Measurements from ENCODE around the gene TOPBP1. TPM values are rescaled to one million over a fixed set of nuclear protein-coding genes. Genes with fewer than 3 reads are reported as not detected.

TOPBP1 gene
- total and polyA plus RNA-seq, 2 experiments from 2014 or later = 15.8 to 42.2 TPM

DNA sequence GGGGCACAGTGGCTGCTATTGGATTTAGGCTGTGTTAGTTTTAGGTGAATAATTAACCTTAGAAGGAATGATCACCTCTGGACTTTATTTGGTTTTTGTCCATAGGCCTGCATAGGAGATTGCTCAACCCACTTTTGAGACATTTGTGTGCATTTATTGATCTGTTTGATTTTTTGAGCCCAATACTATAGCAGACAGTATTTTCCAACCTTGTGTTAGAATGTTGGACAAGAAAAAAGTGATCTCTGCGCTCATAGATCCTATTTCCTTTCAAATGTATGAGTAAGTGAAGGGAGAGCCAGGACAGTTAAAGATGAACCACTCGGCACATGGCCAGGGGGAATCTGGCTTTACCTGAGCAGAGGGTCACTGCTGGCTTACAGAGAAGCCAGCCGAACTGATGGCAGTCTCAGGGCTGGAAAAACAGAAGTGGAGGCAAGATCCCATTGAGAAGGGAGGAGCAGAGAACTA, 8.8 kb upstream of the TOPBP1 start (continued):
- no peak for TF ChIP-seq NANOG (IDR thresholded peaks at IDR 0.05; ENCODE audit: borderline replicate concordance)

DNA sequence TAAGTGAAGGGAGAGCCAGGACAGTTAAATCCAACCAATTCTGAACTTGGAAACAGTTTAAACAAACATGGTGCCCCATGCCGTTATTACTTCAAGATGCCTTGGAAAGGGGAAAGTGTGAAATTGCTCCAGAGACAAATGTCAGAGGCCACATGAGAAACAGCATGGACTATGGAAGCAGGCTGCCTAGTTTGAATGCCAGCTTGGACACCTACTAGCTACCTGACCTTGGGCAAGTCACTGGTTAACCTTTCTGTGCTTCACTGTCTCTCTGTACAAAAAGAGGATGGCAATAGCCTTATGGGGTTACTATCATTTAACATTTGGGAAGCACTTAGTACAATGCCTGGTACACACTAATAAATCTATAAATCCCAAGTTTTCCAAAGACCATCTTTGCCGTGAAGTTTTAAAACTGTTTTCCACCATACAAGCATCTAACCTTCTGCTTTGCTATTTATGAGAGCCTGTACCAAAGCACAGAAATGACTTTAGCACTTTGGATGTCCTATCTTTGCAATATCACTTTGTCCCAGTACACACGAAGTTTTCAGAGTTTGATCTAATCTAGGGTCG, 8.3 kb upstream of the TOPBP1 start:
- Mint-ChIP-seq H3K27me3 (ENCODE audit: insufficient read depth, low read depth, poor library complexity) (peaks cover 20% of the 10 kb centered on the region), H3K9me3 (no peaks in the 10 kb centered on the region), H3K4me3 (no peak overlapping the region), H3K4me1 (peaks cover 5% of the 10 kb centered on the region; the same call in 2 of the 3 replicates), H3K27ac (no peak overlapping the region), H3K36me3 (ENCODE audit: low read depth) (no peaks in the 10 kb centered on the region)
- Histone ChIP-seq H3F3A (replicated peaks; ENCODE audit: low read depth) (no peaks in the 10 kb centered on the region), H4K20me1 (replicated peaks; ENCODE audit: insufficient read depth) (no peaks in the 10 kb centered on the region), H3K36me3 (ENCODE audit: insufficient read depth) (no peaks in the 10 kb centered on the region), H3K4me3 (no peak overlapping the region), H3K9me2 (ENCODE audit: insufficient read depth) (no peaks in the 10 kb centered on the region), H3K27ac (ENCODE audit: low read depth) (no peak overlapping the region), H2AFZ (no peak overlapping the region), H3K79me2 (replicated peaks; ENCODE audit: insufficient read depth) (no peaks in the 10 kb centered on the region), H3K4me2 (no peak overlapping the region), H3K27me3 (ENCODE audit: insufficient read depth) (peaks cover 35% of the 10 kb centered on the region), H3K4me1 (ENCODE audit: insufficient read depth) (no peaks in the 10 kb centered on the region)
- no peak for DNase-seq (ENCODE audit: low spot score)
- TF ChIP-seq CREB1 (CRISPR knock-in tag; IDR thresholded peaks at IDR 0.05; ENCODE audit: low read depth) = no peak
- ATAC-seq = no peak

DNA sequence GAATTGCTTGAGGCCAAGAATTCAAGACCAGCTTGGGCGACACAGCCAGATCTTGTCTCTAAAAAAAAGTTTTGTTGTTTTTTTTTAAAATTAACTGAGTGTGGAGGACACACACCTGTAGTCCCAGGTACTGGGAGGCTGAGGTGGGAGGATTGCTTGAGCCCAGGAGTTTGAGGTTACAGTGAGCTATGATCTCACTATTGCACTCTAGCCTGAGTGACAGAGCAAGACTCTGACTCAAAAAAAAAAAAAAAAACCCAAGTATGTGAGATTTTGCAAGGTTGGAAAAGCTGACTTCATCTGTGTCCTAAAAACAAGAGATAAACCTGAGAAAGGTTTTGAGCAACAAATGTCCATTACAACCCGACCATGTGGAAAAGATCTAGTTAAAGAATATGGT, 5.4 kb upstream of the TOPBP1 start:
- H3K36me3 Mint-ChIP-seq (ENCODE audit: low read depth) = no peaks in the 10 kb centered on the region
- no peak for ATAC-seq
- H3K27ac Mint-ChIP-seq = no peak overlapping the region
- peaks cover 12% of the 10 kb centered on the region for H3K4me1 Mint-ChIP-seq
- no peaks in the 10 kb centered on the region for H3K27me3 Mint-ChIP-seq (ENCODE audit: insufficient read depth, low read depth, poor library complexity)
- peaks cover 6% of the 10 kb centered on the region; the same call in 1 of the 2 replicates for H3K27me3 ChIP-seq (ENCODE audit: insufficient read depth)
- no peaks in the 10 kb centered on the region for H3K9me2 ChIP-seq (ENCODE audit: insufficient read depth)
- no peak overlapping the region for H2AFZ ChIP-seq
- no peak overlapping the region for H3K4me3 Mint-ChIP-seq
- no peak overlapping the region for H3K27ac ChIP-seq (ENCODE audit: low read depth)
- no peaks in the 10 kb centered on the region for H3F3A ChIP-seq (replicated peaks; ENCODE audit: low read depth)
- no peaks in the 10 kb centered on the region for H4K20me1 ChIP-seq (replicated peaks; ENCODE audit: insufficient read depth)
- H3K4me2 ChIP-seq = no peak overlapping the region
- H3K9me3 Mint-ChIP-seq = no peaks in the 10 kb centered on the region
- H3K79me2 ChIP-seq (replicated peaks; ENCODE audit: insufficient read depth) = no peaks in the 10 kb centered on the region
- no peaks in the 10 kb centered on the region for H3K36me3 ChIP-seq (ENCODE audit: insufficient read depth)
- DNase-seq (ENCODE audit: low spot score) = no peak
- no peak overlapping the region for H3K4me3 ChIP-seq
- H3K4me1 ChIP-seq (ENCODE audit: insufficient read depth) = 0 out of 2 replicates have a peak, but pooled peaks cover 6% of the 10 kb centered on the region
- TF ChIP-seq ZNF114 (CRISPR knock-in tag; IDR thresholded peaks at IDR 0.05) = no peak
- TF ChIP-seq EZH2phosphoT487 (IDR thresholded peaks at IDR 0.05; ENCODE audit: unreplicated experiment) = no peak
- TF ChIP-seq, protein P1, sequence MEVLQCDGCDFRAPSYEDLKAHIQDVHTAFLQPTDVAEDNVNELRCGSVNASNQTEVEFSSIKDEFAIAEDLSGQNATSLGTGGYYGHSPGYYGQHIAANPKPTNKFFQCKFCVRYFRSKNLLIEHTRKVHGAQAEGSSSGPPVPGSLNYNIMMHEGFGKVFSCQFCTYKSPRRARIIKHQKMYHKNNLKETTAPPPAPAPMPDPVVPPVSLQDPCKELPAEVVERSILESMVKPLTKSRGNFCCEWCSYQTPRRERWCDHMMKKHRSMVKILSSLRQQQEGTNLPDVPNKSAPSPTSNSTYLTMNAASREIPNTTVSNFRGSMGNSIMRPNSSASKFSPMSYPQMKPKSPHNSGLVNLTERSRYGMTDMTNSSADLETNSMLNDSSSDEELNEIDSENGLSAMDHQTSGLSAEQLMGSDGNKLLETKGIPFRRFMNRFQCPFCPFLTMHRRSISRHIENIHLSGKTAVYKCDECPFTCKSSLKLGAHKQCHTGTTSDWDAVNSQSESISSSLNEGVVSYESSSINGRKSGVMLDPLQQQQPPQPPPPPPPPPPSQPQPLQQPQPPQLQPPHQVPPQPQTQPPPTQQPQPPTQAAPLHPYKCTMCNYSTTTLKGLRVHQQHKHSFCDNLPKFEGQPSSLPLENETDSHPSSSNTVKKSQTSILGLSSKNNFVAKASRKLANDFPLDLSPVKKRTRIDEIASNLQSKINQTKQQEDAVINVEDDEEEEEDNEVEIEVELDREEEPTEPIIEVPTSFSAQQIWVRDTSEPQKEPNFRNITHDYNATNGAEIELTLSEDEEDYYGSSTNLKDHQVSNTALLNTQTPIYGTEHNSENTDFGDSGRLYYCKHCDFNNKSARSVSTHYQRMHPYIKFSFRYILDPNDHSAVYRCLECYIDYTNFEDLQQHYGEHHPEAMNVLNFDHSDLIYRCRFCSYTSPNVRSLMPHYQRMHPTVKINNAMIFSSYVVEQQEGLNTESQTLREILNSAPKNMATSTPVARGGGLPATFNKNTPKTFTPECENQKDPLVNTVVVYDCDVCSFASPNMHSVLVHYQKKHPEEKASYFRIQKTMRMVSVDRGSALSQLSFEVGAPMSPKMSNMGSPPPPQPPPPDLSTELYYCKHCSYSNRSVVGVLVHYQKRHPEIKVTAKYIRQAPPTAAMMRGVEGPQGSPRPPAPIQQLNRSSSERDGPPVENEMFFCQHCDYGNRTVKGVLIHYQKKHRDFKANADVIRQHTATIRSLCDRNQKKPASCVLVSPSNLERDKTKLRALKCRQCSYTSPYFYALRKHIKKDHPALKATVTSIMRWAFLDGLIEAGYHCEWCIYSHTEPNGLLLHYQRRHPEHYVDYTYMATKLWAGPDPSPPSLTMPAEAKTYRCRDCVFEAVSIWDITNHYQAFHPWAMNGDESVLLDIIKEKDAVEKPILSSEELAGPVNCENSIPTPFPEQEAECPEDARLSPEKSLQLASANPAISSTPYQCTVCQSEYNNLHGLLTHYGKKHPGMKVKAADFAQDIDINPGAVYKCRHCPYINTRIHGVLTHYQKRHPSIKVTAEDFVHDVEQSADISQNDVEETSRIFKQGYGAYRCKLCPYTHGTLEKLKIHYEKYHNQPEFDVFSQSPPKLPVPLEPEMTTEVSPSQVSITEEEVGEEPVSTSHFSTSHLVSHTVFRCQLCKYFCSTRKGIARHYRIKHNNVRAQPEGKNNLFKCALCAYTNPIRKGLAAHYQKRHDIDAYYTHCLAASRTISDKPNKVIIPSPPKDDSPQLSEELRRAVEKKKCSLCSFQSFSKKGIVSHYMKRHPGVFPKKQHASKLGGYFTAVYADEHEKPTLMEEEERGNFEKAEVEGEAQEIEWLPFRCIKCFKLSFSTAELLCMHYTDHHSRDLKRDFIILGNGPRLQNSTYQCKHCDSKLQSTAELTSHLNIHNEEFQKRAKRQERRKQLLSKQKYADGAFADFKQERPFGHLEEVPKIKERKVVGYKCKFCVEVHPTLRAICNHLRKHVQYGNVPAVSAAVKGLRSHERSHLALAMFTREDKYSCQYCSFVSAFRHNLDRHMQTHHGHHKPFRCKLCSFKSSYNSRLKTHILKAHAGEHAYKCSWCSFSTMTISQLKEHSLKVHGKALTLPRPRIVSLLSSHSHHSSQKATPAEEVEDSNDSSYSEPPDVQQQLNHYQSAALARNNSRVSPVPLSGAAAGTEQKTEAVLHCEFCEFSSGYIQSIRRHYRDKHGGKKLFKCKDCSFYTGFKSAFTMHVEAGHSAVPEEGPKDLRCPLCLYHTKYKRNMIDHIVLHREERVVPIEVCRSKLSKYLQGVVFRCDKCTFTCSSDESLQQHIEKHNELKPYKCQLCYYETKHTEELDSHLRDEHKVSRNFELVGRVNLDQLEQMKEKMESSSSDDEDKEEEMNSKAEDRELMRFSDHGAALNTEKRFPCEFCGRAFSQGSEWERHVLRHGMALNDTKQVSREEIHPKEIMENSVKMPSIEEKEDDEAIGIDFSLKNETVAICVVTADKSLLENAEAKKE (CRISPR knock-in tag; IDR thresholded peaks at IDR 0.05) = no peak
- no peak for TF ChIP-seq NANOG (IDR thresholded peaks at IDR 0.05; ENCODE audit: borderline replicate concordance)
- no peak for TF ChIP-seq EZH2 (IDR thresholded peaks at IDR 0.05; ENCODE audit: low read depth, unreplicated experiment)
- no peak for TF ChIP-seq JUNB (IDR thresholded peaks at IDR 0.05; ENCODE audit: unreplicated experiment)
- TF ChIP-seq, protein P2, sequence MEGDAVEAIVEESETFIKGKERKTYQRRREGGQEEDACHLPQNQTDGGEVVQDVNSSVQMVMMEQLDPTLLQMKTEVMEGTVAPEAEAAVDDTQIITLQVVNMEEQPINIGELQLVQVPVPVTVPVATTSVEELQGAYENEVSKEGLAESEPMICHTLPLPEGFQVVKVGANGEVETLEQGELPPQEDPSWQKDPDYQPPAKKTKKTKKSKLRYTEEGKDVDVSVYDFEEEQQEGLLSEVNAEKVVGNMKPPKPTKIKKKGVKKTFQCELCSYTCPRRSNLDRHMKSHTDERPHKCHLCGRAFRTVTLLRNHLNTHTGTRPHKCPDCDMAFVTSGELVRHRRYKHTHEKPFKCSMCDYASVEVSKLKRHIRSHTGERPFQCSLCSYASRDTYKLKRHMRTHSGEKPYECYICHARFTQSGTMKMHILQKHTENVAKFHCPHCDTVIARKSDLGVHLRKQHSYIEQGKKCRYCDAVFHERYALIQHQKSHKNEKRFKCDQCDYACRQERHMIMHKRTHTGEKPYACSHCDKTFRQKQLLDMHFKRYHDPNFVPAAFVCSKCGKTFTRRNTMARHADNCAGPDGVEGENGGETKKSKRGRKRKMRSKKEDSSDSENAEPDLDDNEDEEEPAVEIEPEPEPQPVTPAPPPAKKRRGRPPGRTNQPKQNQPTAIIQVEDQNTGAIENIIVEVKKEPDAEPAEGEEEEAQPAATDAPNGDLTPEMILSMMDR (conservative IDR thresholded peaks at IDR 0.05; ENCODE audit: low read depth in 2 of 2) = no peak
- TF ChIP-seq, protein P3, sequence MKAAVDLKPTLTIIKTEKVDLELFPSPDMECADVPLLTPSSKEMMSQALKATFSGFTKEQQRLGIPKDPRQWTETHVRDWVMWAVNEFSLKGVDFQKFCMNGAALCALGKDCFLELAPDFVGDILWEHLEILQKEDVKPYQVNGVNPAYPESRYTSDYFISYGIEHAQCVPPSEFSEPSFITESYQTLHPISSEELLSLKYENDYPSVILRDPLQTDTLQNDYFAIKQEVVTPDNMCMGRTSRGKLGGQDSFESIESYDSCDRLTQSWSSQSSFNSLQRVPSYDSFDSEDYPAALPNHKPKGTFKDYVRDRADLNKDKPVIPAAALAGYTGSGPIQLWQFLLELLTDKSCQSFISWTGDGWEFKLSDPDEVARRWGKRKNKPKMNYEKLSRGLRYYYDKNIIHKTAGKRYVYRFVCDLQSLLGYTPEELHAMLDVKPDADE (IDR thresholded peaks at IDR 0.05) = no peak
- no peak for TF ChIP-seq POLR2AphosphoS5 (IDR thresholded peaks at IDR 0.05; ENCODE audit: low read depth)
- no peak for TF ChIP-seq ZNF331 (CRISPR knock-in tag; IDR thresholded peaks at IDR 0.05; ENCODE audit: low read depth)
- TF ChIP-seq STAT1 (IDR thresholded peaks at IDR 0.05; ENCODE audit: unreplicated experiment) = no peak
